Measurements from ENCODE around the gene PAK6.
A peak's percentile ranks its signal among the peaks of the same experiment; 100 is the strongest.

The PAK6 gene

DNA sequence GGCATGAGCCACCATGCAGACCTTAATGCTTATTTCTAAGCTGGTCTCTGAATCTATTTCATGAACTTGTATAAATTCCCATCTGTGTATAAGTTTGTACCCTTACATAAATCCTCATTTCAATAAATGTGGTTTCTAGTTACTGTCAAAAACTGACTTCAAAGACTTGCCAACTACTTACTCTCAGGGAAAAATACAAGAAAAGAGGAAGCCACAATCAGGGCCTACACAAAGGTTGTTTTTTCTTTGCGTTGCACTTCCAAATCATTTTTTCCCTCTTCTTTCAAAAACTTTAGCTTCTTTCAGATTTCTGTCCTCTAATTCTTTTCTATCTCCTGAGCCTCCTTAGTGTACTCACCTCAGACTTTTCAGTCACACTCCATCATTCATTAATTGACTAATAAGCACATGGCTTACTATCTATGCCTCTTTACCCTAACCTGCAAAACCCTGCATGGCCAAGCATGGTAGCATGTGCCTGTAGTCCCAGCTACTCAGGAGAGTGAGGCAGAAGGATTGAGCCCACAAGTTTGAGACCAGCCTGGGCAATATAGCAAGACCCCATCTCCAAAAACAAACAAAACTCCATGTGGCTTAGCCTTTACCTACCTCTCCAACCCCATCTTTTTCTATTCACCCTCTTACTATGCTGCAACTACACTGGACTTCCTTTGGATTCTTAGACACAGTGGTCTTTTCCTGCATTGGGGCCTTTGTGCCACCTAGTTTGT, 40.3 kb upstream of the PAK6 start:
- Histone ChIP-seq H4K8ac (ENCODE audit: low read length) (no peak overlapping the region), H3K4me1 (ENCODE audit: control insufficient read depth, insufficient read depth, low read depth, low read length) (no peaks in the 10 kb centered on the region), H2BK5ac (ENCODE audit: low read depth, low read length, poor library complexity, severe bottlenecking) (no peak overlapping the region), H2BK120ac (ENCODE audit: low read depth, low read length) (no peak overlapping the region), H3K23ac (ENCODE audit: low read length in 2 of 2) (no peak overlapping the region), H4K91ac (ENCODE audit: low read length) (no peak overlapping the region), H3K14ac (ENCODE audit: low read length in 2 of 2) (no peak overlapping the region), H3K4ac (ENCODE audit: low read depth in 1 of 2, low read length in 2 of 2) (no peak overlapping the region), H3K18ac (ENCODE audit: low read depth in 1 of 2, low read length in 2 of 2) (no peak overlapping the region), H3K9me3 (ENCODE audit: control insufficient read depth, low read length) (no peaks in the 10 kb centered on the region), H3K36me3 (ENCODE audit: control insufficient read depth in 1 of 2, insufficient read depth in 2 of 2, low read depth in 1 of 2, low read length in 2 of 2) (peaks cover 0 to 4% of the 10 kb centered on the region in 2 experiments), H3K27ac (ENCODE audit: low read length, poor library complexity, severe bottlenecking) (no peak overlapping the region), H3K79me1 (replicated peaks; ENCODE audit: low read length, poor library complexity, severe bottlenecking) (peaks cover 4% of the 10 kb centered on the region), H2BK15ac (ENCODE audit: low read depth, poor library complexity, severe bottlenecking) (no peak overlapping the region), H2AK5ac (ENCODE audit: low read length, severe bottlenecking) (no peak overlapping the region), H3K4me2 (ENCODE audit: low read length, poor library complexity, severe bottlenecking) (no peak overlapping the region), H3K27me3 (ENCODE audit: control insufficient read depth in 1 of 2, insufficient read depth in 1 of 2, low read length in 2 of 2) (no peaks in the 10 kb centered on the region), H2AFZ (ENCODE audit: low read depth, low read length) (no peak overlapping the region), H2BK12ac (ENCODE audit: low read length in 2 of 2) (no peak overlapping the region), H3K4me3 (ENCODE audit: insufficient read depth in 1 of 2, low read depth in 1 of 2, low read length in 2 of 2) (no peak overlapping the region), H3K9ac (ENCODE audit: low read length) (no peak overlapping the region)
- WGBS: 100% methylated on average over 1 of the region's 1 CpG
- no peak for DNase-seq

DNA sequence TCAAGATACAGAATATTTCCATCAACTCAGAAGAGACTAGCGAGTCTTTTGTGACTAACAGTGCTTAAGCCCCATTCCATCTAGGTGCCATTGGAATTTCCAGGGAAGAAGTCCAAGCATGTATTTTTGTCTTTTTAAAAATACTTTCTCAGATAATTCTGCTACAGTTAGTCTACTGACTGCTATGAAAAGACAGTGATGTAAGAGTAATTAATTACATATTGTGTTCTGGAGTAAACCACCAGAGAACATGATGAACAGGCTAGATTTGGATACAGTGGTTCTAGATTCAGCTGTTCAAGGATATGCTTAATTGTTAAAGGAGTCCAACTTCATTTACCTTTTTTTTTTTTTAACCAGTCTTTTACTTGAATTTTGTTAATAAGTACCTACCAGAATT, 34.8 kb upstream of the PAK6 start:
- Histone ChIP-seq H3K9me3 (ENCODE audit: control insufficient read depth, low read length) (no peaks in the 10 kb centered on the region), H4K91ac (ENCODE audit: low read length) (no peak overlapping the region), H3K9ac (ENCODE audit: low read length) (no peak overlapping the region), H3K23ac (ENCODE audit: low read length in 2 of 2) (no peak overlapping the region), H4K8ac (ENCODE audit: low read length) (no peak overlapping the region), H3K27ac (ENCODE audit: low read length, poor library complexity, severe bottlenecking) (no peak overlapping the region), H2BK5ac (ENCODE audit: low read depth, low read length, poor library complexity, severe bottlenecking) (no peak overlapping the region), H3K27me3 (ENCODE audit: control insufficient read depth in 1 of 2, insufficient read depth in 1 of 2, low read length in 2 of 2) (no peaks in the 10 kb centered on the region), H3K4me2 (ENCODE audit: low read length, poor library complexity, severe bottlenecking) (no peak overlapping the region), H3K14ac (ENCODE audit: low read length in 2 of 2) (no peak overlapping the region), H3K4ac (ENCODE audit: low read depth in 1 of 2, low read length in 2 of 2) (no peak overlapping the region), H3K79me1 (replicated peaks; ENCODE audit: low read length, poor library complexity, severe bottlenecking) (peaks cover 1% of the 10 kb centered on the region), H2AFZ (ENCODE audit: low read depth, low read length) (no peak overlapping the region), H2BK120ac (ENCODE audit: low read depth, low read length) (no peak overlapping the region), H2BK12ac (ENCODE audit: low read length in 2 of 2) (no peak overlapping the region), H2BK15ac (ENCODE audit: low read depth, poor library complexity, severe bottlenecking) (no peak overlapping the region), H3K4me3 (ENCODE audit: insufficient read depth in 1 of 2, low read depth in 1 of 2, low read length in 2 of 2) (no peak overlapping the region), H3K4me1 (ENCODE audit: control insufficient read depth, insufficient read depth, low read depth, low read length) (no peaks in the 10 kb centered on the region), H3K18ac (ENCODE audit: low read depth in 1 of 2, low read length in 2 of 2) (no peak overlapping the region), H2AK5ac (ENCODE audit: low read length, severe bottlenecking) (no peak overlapping the region), H3K36me3 (ENCODE audit: control insufficient read depth in 1 of 2, insufficient read depth in 2 of 2, low read depth in 1 of 2, low read length in 2 of 2) (peaks cover 0 to 7% of the 10 kb centered on the region in 2 experiments)
- no peak for DNase-seq
- 100% methylated on average over 1 of the region's 1 CpG for WGBS

DNA sequence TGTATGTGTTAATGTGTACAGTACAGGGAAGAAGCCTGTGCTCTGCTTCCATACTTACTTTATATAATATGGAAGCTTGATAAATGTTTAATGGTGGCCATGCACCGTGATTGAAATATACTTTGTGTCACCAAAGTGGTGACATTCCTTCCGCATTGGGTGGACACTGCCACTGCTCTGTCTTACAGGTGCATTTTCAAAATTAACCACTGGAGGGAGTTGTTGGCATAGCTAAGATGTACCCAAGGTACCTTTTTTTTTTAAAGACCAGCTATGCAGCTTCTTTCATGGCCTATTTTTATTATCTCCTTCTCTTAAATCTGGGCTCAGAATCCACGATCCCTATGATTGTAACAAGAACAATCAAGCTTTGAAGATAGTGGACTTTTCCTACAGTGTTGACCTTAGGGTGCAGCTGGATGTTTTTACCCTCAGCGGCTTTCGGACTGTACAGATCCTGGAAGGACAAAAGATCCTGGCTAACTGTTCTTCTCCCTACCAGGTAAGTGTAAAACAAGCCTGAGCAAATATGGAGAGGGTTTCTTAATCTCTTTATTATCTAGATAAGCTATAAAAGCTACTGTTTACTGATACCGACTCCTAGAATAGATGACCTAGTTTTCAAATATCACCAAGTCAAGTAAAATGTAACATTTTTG, 21.6 kb upstream of the PAK6 start:
- H2BK12ac ChIP-seq (ENCODE audit: low read length in 2 of 2): no peak overlapping the region
- H3K14ac ChIP-seq (ENCODE audit: low read length in 2 of 2): no peak overlapping the region
- H3K9me3 ChIP-seq (ENCODE audit: control insufficient read depth, low read length): no peaks in the 10 kb centered on the region
- no peak overlapping the region for H2AK5ac ChIP-seq (ENCODE audit: low read length, severe bottlenecking)
- no peak overlapping the region for H3K4ac ChIP-seq (ENCODE audit: low read depth in 1 of 2, low read length in 2 of 2)
- no peak overlapping the region for H2BK120ac ChIP-seq (ENCODE audit: low read depth, low read length)
- no peak overlapping the region for H2AFZ ChIP-seq (ENCODE audit: low read depth, low read length)
- H3K9ac ChIP-seq (ENCODE audit: low read length): no peak overlapping the region
- H4K91ac ChIP-seq (ENCODE audit: low read length): no peak overlapping the region
- peaks cover 1% of the 10 kb centered on the region for H3K79me1 ChIP-seq (replicated peaks; ENCODE audit: low read length, poor library complexity, severe bottlenecking)
- WGBS: 58% methylated on average over 2 of the region's 6 CpGs
- H3K18ac ChIP-seq (ENCODE audit: low read depth in 1 of 2, low read length in 2 of 2): no peak overlapping the region
- H3K23ac ChIP-seq (ENCODE audit: low read length in 2 of 2): no peak overlapping the region
- no peaks in the 10 kb centered on the region for H3K4me1 ChIP-seq (ENCODE audit: control insufficient read depth, insufficient read depth, low read depth, low read length)
- DNase-seq: peak; percentile 80
- no peak overlapping the region for H3K27ac ChIP-seq (ENCODE audit: low read length, poor library complexity, severe bottlenecking)
- H3K4me2 ChIP-seq (ENCODE audit: low read length, poor library complexity, severe bottlenecking): no peak overlapping the region
- H2BK5ac ChIP-seq (ENCODE audit: low read depth, low read length, poor library complexity, severe bottlenecking): no peak overlapping the region
- no peak overlapping the region for H3K4me3 ChIP-seq (ENCODE audit: insufficient read depth in 1 of 2, low read depth in 1 of 2, low read length in 2 of 2)
- no peaks in the 10 kb centered on the region for H3K36me3 ChIP-seq (ENCODE audit: control insufficient read depth in 1 of 2, insufficient read depth in 2 of 2, low read depth in 1 of 2, low read length in 2 of 2)
- H2BK15ac ChIP-seq (ENCODE audit: low read depth, poor library complexity, severe bottlenecking): no peak overlapping the region
- no peak overlapping the region for H4K8ac ChIP-seq (ENCODE audit: low read length)
- no peaks in the 10 kb centered on the region for H3K27me3 ChIP-seq (ENCODE audit: control insufficient read depth in 1 of 2, insufficient read depth in 1 of 2, low read length in 2 of 2)

DNA sequence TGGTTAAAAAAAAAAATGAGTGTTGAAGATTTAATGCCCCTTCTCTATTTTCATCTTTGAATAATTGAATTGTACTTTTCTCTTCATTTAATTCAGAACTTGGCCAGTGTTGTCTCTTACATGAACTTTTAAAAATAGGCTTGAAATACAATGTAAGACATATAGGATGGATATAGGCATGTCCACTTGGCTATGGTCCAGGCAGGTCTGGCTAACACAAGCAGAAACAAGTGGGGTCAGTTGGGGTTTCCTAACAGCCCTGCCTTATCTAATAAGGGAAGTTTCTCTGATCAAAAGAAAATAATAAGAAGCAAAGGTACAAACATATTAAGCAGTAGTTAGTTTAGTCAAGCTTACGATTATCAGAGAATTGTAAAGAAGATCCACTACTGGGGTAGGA, 19.1 kb upstream of the PAK6 start:
- H3K4me1 ChIP-seq (ENCODE audit: control insufficient read depth, insufficient read depth, low read depth, low read length): no peaks in the 10 kb centered on the region
- WGBS: 100% methylated on average over 1 of the region's 1 CpG
- no peak overlapping the region for H3K27ac ChIP-seq (ENCODE audit: low read length, poor library complexity, severe bottlenecking)
- no peak overlapping the region for H3K18ac ChIP-seq (ENCODE audit: low read depth in 1 of 2, low read length in 2 of 2)
- H2AK5ac ChIP-seq (ENCODE audit: low read length, severe bottlenecking): no peak overlapping the region
- no peak overlapping the region for H4K91ac ChIP-seq (ENCODE audit: low read length)
- no peaks in the 10 kb centered on the region for H3K27me3 ChIP-seq (ENCODE audit: control insufficient read depth in 1 of 2, insufficient read depth in 1 of 2, low read length in 2 of 2)
- H3K36me3 ChIP-seq (ENCODE audit: control insufficient read depth in 1 of 2, insufficient read depth in 2 of 2, low read depth in 1 of 2, low read length in 2 of 2): no peaks in the 10 kb centered on the region
- no peak overlapping the region for H3K4ac ChIP-seq (ENCODE audit: low read depth in 1 of 2, low read length in 2 of 2)
- DNase-seq: no peak
- H3K9me3 ChIP-seq (ENCODE audit: control insufficient read depth, low read length): no peaks in the 10 kb centered on the region
- no peak overlapping the region for H3K23ac ChIP-seq (ENCODE audit: low read length in 2 of 2)
- H3K4me3 ChIP-seq (ENCODE audit: insufficient read depth in 1 of 2, low read depth in 1 of 2, low read length in 2 of 2): no peak overlapping the region
- no peak overlapping the region for H4K8ac ChIP-seq (ENCODE audit: low read length)
- H2AFZ ChIP-seq (ENCODE audit: low read depth, low read length): no peak overlapping the region
- no peak overlapping the region for H2BK5ac ChIP-seq (ENCODE audit: low read depth, low read length, poor library complexity, severe bottlenecking)
- peaks cover 1% of the 10 kb centered on the region for H3K79me1 ChIP-seq (replicated peaks; ENCODE audit: low read length, poor library complexity, severe bottlenecking)
- no peak overlapping the region for H3K14ac ChIP-seq (ENCODE audit: low read length in 2 of 2)
- no peak overlapping the region for H3K9ac ChIP-seq (ENCODE audit: low read length)
- H2BK120ac ChIP-seq (ENCODE audit: low read depth, low read length): no peak overlapping the region
- H2BK15ac ChIP-seq (ENCODE audit: low read depth, poor library complexity, severe bottlenecking): no peak overlapping the region
- H2BK12ac ChIP-seq (ENCODE audit: low read length in 2 of 2): no peak overlapping the region
- H3K4me2 ChIP-seq (ENCODE audit: low read length, poor library complexity, severe bottlenecking): no peak overlapping the region

All from mesenchymal stem cell (in vitro differentiated cells and primary cell).